Naive thymus-derived CD4-positive, alpha-beta T cell (primary cell): Measurements from ENCODE around the gene ITGB1BP2. TPM values are rescaled to one million over a fixed set of nuclear protein-coding genes. Genes with fewer than 3 reads are reported as not detected.

Experiments
- polyA plus RNA-seq, 2 donors: library from polyadenylated mRNA; unstranded; fragments of 300-500 nt; fragmentation: Illumina TruSeq; gene quantifications; one replicate each; pipeline ENCODE4 v1.2.3, GENCODE V29; 2021
- total RNA-seq, 6 experiments: library from RNA in 5 of 6; stranded (reverse) in 5 of 6; gene quantifications; 1 replicate in 5 of 6; 2 replicates in 1 of 6; pipeline ENCODE4 v1.2.3 and lab custom pipeline; 2021 to 2026

ITGB1BP2 gene
- total and polyA plus RNA-seq, 7 experiments from 2014 or later = 2.4 to 6.0 (median 4.6) TPM; not detected in 2

Other genes starting within 250 kb of the ITGB1BP2 start
- gene SNX12, start 233.4 kb upstream of the ITGB1BP2 start, total RNA-seq = 10 to 100 TPM; 19.0 to 41.6 (median 37.3) TPM
- gene SNX12, start 233.4 kb upstream of the ITGB1BP2 start, polyA plus RNA-seq = 1 to 10 TPM; 3.1 to 3.4 TPM
- gene FOXO4, start 205.9 kb upstream of the ITGB1BP2 start, total RNA-seq = 10 to 100 TPM; 11.9 to 40.6 (median 30.0) TPM
- 1 to 10 TPM; 1.2 to 2.3 TPM for gene FOXO4, start 205.9 kb upstream of the ITGB1BP2 start, polyA plus RNA-seq
- gene CXorf65, start 195.0 kb upstream of the ITGB1BP2 start, total RNA-seq = 10 to 100 TPM; 26.5 to 83.4 (median 57.8) TPM
- gene CXorf65, start 195.0 kb upstream of the ITGB1BP2 start, polyA plus RNA-seq = 1 to 10 TPM in 1 of 2 donors, under 1 TPM in 1; 0.31 to 4.3 TPM
- 100 to 1,000 TPM; 228 to 671 (median 329) TPM for gene IL2RG, start 190.2 kb upstream of the ITGB1BP2 start, total RNA-seq
- 1,000 to 10,000 TPM in 1 of 2 donors, 100 to 1,000 TPM in 1; 933 to 1,015 TPM for gene IL2RG, start 190.2 kb upstream of the ITGB1BP2 start, polyA plus RNA-seq
- 100 to 1,000 TPM in 1 of 5 experiments, 10 to 100 TPM in 4; 71.1 to 104 (median 77.4) TPM for gene MED12, start 183.2 kb upstream of the ITGB1BP2 start, total RNA-seq
- gene MED12, start 183.2 kb upstream of the ITGB1BP2 start, polyA plus RNA-seq = 10 to 100 TPM; 12.5 to 22.2 TPM
- 1 to 10 TPM; 2.3 to 4.6 (median 3.0) TPM for gene NLGN3, start 156.9 kb upstream of the ITGB1BP2 start, total RNA-seq
- gene NLGN3, start 156.9 kb upstream of the ITGB1BP2 start, polyA plus RNA-seq = under 1 TPM; 0.09 to 0.24 TPM
- gene GJB1, start 78.5 kb upstream of the ITGB1BP2 start, total RNA-seq = not detected
- not detected for gene GJB1, start 78.5 kb upstream of the ITGB1BP2 start, polyA plus RNA-seq
- 10 to 100 TPM; 21.2 to 34.1 (median 21.6) TPM for gene ZMYM3, start 47.6 kb upstream of the ITGB1BP2 start, total RNA-seq
- gene ZMYM3, start 47.6 kb upstream of the ITGB1BP2 start, polyA plus RNA-seq = 1 to 10 TPM; 6.7 to 7.8 TPM
- 100 to 1,000 TPM; 334 to 488 (median 371) TPM for gene NONO, start 18.1 kb upstream of the ITGB1BP2 start, total RNA-seq
- gene NONO, start 18.1 kb upstream of the ITGB1BP2 start, polyA plus RNA-seq = 100 to 1,000 TPM; 184 to 220 TPM
- 10 to 100 TPM; 55.4 to 86.7 (median 76.1) TPM for gene TAF1, start 64.6 kb downstream of the ITGB1BP2 start, total RNA-seq
- 10 to 100 TPM in 1 of 2 donors, 1 to 10 TPM in 1; 7.1 to 11.3 TPM for gene TAF1, start 64.6 kb downstream of the ITGB1BP2 start, polyA plus RNA-seq
- gene OGT, start 231.4 kb downstream of the ITGB1BP2 start, total RNA-seq = 100 to 1,000 TPM; 313 to 520 (median 424) TPM
- gene OGT, start 231.4 kb downstream of the ITGB1BP2 start, polyA plus RNA-seq = 10 to 100 TPM; 30.5 to 40.4 TPM